ENCODE data around the gene CCDC54.

DNA sequence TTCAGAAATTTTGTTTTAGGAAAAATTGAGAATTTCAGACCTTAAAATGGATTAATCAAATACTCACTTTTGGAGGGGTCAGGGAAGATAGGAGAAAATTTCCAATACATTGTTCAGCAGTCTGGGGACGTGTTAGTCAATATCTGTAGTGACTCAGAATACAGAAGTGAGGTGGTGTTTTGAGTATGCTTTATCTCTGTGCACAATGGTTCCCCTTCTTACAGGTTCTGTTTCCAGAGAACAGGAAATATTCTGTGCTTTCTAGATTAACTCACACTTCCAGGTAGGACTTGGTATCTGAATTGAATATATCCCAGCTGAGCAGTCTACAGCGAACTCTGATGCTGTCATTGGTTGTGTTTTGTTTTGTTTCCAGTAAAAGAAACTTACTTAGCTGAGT lies 30.7 kb upstream of the CCDC54 start:
- TF ChIP-seq, protein P1, sequence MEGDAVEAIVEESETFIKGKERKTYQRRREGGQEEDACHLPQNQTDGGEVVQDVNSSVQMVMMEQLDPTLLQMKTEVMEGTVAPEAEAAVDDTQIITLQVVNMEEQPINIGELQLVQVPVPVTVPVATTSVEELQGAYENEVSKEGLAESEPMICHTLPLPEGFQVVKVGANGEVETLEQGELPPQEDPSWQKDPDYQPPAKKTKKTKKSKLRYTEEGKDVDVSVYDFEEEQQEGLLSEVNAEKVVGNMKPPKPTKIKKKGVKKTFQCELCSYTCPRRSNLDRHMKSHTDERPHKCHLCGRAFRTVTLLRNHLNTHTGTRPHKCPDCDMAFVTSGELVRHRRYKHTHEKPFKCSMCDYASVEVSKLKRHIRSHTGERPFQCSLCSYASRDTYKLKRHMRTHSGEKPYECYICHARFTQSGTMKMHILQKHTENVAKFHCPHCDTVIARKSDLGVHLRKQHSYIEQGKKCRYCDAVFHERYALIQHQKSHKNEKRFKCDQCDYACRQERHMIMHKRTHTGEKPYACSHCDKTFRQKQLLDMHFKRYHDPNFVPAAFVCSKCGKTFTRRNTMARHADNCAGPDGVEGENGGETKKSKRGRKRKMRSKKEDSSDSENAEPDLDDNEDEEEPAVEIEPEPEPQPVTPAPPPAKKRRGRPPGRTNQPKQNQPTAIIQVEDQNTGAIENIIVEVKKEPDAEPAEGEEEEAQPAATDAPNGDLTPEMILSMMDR (IDR thresholded peaks at IDR 0.05): no peak
- TF ChIP-seq POLR2AphosphoS5 (IDR thresholded peaks at IDR 0.05): no peak
- no peak for TF ChIP-seq EP300 (IDR thresholded peaks at IDR 0.05; ENCODE audit: low read depth)
- no peak for TF ChIP-seq POLR2A (IDR thresholded peaks at IDR 0.05)

Data from transverse colon (tissue), 4 donors.